Kidney (tissue), 14 donors: Measurements from ENCODE around the gene RXRA. TPM values are rescaled to one million over a fixed set of nuclear protein-coding genes. Genes with fewer than 3 reads are reported as not detected.

Source experiments
- DNase-seq, 5 donors: peaks; one replicate each; pipeline ENCODE4 v3.0.0-alpha.2; 2013 to 2020
- FAIRE-seq: peaks from 2 replicates; lab custom pipeline; 2012; peaks lifted over from hg19 to GRCh38; lab: Jason Lieb, UNC
- H3K27ac ChIP-seq, 2 donors: one replicate each; pipeline ENCODE4 v1.7.0; 2013; ENCODE audit warnings: low read depth in 2 of 2, low read length in 2 of 2, inconsistent platforms in 1 of 2
- H3K27me3 ChIP-seq: one replicate; pipeline ENCODE4 v1.7.1; 2013; ENCODE audit warnings: low read length, inconsistent platforms; ENCODE audit not compliant: control insufficient read depth, insufficient read depth
- H3K36me3 ChIP-seq, 3 donors: one replicate each; pipeline versions ENCODE4 v1.7.0 to v1.7.1; 2013; ENCODE audit warnings: low read length in 3 of 3, control low read depth in 1 of 3, inconsistent platforms in 1 of 3; ENCODE audit not compliant: insufficient read depth in 3 of 3, control insufficient read depth in 2 of 3
- H3K4me1 ChIP-seq, 3 donors: one replicate each; pipeline versions ENCODE4 v1.7.0 to v1.7.1; 2013; ENCODE audit warnings: low read length in 3 of 3, inconsistent platforms in 1 of 3, low read depth in 1 of 3; ENCODE audit not compliant: control insufficient read depth in 2 of 3, insufficient read depth in 2 of 3
- H3K4me3 ChIP-seq, 3 donors: one replicate each; pipeline versions ENCODE4 v1.7.0 to v1.8.1; 2013; ENCODE audit warnings: low read length in 3 of 3, control low read depth in 1 of 3, inconsistent platforms in 1 of 3
- H3K9ac ChIP-seq, 3 donors: one replicate each; pipeline versions ENCODE4 v1.7.0 to v1.7.1; 2013; ENCODE audit warnings: low read length in 3 of 3, control low read depth in 1 of 3, inconsistent platforms in 1 of 3
- H3K9me3 ChIP-seq, 3 donors: one replicate each; pipeline versions ENCODE4 v1.7.0 to v1.7.1; 2013; ENCODE audit warnings: low read length in 3 of 3, control low read depth in 1 of 3, inconsistent platforms in 1 of 3; ENCODE audit not compliant: control insufficient read depth in 2 of 3, insufficient read depth in 1 of 3
- intact Hi-C: fragments of 100-400 bp; cut with DNase I; formaldehyde crosslinking; loops from one replicate; pipeline ENCODE4 v1.11.1; 2022
- polyA plus RNA-seq: library from polyadenylated mRNA; stranded (reverse); fragments of 350-450 nt; fragmentation: Illumina TruSeq; extraction: RNeasy Lipid Tissue Mini Kit (QIAGEN cat#74804); gene quantifications from one replicate; pipeline ENCODE4 v1.2.3, GENCODE V29; 2014; ENCODE audit warnings: low read depth, low replicate concordance; ENCODE audit not compliant: insufficient read depth
- total RNA-seq: library from RNA; stranded (reverse); fragmentation: NEBNext Ultra II Directional; extraction: Animal tissue kit (Norgen Biotek cat#: 25700); gene quantifications from one replicate; pipeline ENCODE4 v1.2.1, GENCODE V29; 2021
- TF ChIP-seq, protein P1 (sequence below): IDR thresholded peaks from 3 replicates; pipeline ENCODE4 v1.5.1; 2012; ENCODE audit warnings: mild to moderate bottlenecking, moderate library complexity, borderline replicate concordance; ENCODE audit not compliant: insufficient read depth; ENCODE audit errors: extremely low read depth
- donor health status: control.
- donor health status: control.
- donor health status: control.
- donor health status: control.
- donor health status: control.
- donor health status: DM: yes; HTN: yes; CAD: no.
- donor health status: Normal renal cell carcinoma (clear cell type).

RXRA gene
- total and polyA plus RNA-seq, 2 donors from 2014 or later, result 24.0 to 49.5 TPM

DNA sequence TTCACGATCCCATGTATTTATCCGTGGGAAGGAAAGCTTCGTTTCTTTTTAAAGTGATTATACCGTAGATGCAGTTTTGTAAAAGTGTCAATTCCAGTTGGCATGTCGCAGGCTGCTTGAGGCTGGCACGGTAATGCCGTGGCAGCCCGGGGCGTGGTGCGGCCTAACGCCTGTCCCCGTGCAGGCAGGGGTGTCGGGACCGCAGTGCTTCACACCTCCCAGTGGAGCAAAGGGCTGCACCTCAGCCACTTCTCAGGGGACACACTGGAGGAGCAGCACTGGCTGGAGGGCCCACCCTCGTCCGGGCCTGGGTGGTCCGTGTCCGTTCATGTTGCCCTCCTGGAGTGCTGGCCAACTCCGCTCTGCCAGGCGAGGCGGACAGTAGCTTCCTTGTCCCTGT lies 103.2 kb downstream of the RXRA start:
- no peak overlapping the region for H3K4me3 ChIP-seq
- peaks cover 0 to 18% (median 0%) of the 10 kb centered on the region in 3 donors for H3K36me3 ChIP-seq
- H3K27me3 ChIP-seq, result no peaks in the 10 kb centered on the region
- no peak overlapping the region for H3K9ac ChIP-seq
- DNase-seq (no peak), FAIRE-seq (no peak)
- intact Hi-C loops, result no loop called here
- TF ChIP-seq, protein P1, sequence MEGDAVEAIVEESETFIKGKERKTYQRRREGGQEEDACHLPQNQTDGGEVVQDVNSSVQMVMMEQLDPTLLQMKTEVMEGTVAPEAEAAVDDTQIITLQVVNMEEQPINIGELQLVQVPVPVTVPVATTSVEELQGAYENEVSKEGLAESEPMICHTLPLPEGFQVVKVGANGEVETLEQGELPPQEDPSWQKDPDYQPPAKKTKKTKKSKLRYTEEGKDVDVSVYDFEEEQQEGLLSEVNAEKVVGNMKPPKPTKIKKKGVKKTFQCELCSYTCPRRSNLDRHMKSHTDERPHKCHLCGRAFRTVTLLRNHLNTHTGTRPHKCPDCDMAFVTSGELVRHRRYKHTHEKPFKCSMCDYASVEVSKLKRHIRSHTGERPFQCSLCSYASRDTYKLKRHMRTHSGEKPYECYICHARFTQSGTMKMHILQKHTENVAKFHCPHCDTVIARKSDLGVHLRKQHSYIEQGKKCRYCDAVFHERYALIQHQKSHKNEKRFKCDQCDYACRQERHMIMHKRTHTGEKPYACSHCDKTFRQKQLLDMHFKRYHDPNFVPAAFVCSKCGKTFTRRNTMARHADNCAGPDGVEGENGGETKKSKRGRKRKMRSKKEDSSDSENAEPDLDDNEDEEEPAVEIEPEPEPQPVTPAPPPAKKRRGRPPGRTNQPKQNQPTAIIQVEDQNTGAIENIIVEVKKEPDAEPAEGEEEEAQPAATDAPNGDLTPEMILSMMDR, result no peak
- H3K4me1 ChIP-seq, result peaks cover 0 to 14% (median 2%) of the 10 kb centered on the region in 3 donors
- H3K9me3 ChIP-seq, result no peaks in the 10 kb centered on the region
- H3K27ac ChIP-seq, result no peak overlapping the region

DNA sequence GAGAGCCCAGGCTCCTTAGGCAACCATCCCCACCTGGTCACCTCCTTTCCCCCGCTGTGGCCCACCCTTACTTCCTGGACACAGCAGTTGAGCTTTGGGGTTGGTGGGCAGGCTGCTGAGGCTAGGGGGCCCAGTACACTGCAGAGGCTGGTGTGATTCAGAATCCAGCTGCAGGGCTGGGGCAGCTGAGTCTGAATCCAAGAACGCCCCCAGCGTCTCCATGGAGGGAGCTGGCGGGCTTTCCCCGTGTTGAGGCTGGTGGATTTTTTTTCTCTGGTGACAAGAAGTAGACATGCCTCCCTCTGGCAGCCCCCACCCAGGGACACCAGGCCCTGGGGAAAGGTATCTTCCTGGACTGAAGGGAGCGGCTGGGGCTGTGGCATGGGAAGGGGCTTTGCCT lies 104.8 kb downstream of the RXRA start:
- Histone ChIP-seq H3K4me1 (peaks cover 7 to 24% (median 8%) of the 10 kb centered on the region in 3 donors), H3K36me3 (peaks cover 0 to 16% (median 0%) of the 10 kb centered on the region in 3 donors), H3K9ac (no peak overlapping the region), H3K4me3 (no peak overlapping the region), H3K27me3 (no peaks in the 10 kb centered on the region), H3K9me3 (no peaks in the 10 kb centered on the region), H3K27ac (no peak overlapping the region)
- DNase-seq (no peak), FAIRE-seq (no peak)
- TF ChIP-seq, protein P1, result no peak
- intact Hi-C loops, result no loop called here

DNA sequence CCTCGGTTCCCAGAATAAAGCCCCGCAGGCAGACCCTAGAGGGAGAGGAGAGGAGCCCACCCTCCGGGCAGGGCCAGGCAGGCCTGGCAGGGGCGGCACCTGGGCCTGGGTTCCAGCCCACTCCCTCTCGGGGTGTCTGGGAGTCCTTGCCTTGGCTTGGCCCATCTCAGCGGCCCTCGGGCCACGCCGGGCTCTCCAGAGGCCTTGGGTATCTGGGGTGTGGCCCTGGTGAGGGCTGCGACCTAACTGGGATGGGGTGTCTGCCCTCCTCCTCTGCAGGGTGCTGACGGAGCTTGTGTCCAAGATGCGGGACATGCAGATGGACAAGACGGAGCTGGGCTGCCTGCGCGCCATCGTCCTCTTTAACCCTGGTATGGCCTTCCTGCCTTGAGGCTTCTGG lies 105.4 kb downstream of the RXRA start:
- DNase-seq, result no peak
- Histone ChIP-seq H3K9me3 (no peaks in the 10 kb centered on the region), H3K4me3 (no peak overlapping the region), H3K9ac (no peak overlapping the region), H3K36me3 (peaks cover 0 to 22% (median 0%) of the 10 kb centered on the region in 3 donors), H3K4me1 (peaks cover 8 to 29% (median 13%) of the 10 kb centered on the region in 3 donors), H3K27ac (no peak overlapping the region), H3K27me3 (no peaks in the 10 kb centered on the region)
- intact Hi-C loops, result no loop called here
- TF ChIP-seq, protein P1, result no peak
- no peak for FAIRE-seq

DNA sequence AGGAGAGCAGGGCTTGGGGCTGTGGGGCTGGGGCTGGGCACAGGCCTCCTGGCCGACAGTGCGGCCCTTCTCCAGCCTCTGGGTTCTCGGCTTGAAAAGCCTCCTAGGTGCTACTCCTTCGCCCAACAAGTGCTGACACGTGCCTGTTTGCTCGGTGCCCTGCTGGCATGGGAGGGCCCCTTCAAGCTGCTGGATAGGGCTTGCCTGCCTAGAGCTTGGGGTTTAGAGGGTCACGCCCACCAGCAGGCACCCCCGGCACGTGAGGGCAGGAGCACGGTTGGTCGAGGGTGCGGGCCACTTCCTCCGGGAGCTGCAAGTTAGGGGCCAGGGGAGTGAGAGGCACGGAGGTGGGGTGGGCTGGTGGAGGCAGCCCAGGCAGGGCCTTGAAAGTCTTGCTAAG lies 106.2 kb downstream of the RXRA start:
- DNase-seq (no peak), FAIRE-seq (no peak)
- intact Hi-C loops, result no loop called here
- no peaks in the 10 kb centered on the region for H3K27me3 ChIP-seq
- H3K4me3 ChIP-seq, result no peak overlapping the region
- H3K36me3 ChIP-seq, result peaks cover 0 to 25% (median 0%) of the 10 kb centered on the region in 3 donors
- peaks cover 8 to 35% (median 20%) of the 10 kb centered on the region in 3 donors for H3K4me1 ChIP-seq
- TF ChIP-seq, protein P1, result no peak
- H3K9ac ChIP-seq, result no peak overlapping the region
- H3K27ac ChIP-seq, result no peak overlapping the region
- H3K9me3 ChIP-seq, result no peaks in the 10 kb centered on the region
